GM12875 (cell line): ENCODE data around the gene TBC1D24.

Source experiments
- H3K4me3 ChIP-seq: one replicate; pipeline ENCODE4 v1.5.1; 2011; ENCODE audit warnings: low read depth, low read length, control low read depth
- TF ChIP-seq, protein P1 (sequence below): IDR thresholded peaks from 2 replicates; pipeline ENCODE4 v1.5.1; 2011; ENCODE audit warnings: low read depth, mild to moderate bottlenecking, control low read depth, inconsistent platforms, low read length, moderate library complexity, borderline replicate concordance; ENCODE audit not compliant: insufficient read depth

The TBC1D24 gene

DNA sequence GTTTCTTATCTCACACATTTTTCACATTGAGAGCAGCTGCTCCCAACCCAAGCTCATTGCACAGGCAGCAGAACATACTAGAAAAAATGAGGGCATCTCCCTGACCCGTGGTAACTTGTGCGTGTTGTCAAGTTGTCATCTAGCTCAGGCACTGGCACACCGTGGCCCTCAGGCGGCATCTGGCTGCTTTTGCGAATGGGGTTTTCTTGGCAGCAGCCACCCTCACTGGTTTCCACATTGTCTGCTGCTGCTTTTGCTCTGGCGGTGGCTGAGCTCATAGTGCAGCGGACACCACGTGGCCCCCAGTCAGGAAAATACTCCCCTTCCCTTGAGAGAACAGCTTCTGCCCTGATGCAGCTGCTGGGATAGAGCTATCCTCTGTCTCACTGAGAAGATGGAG is 24.4 kb upstream of the TBC1D24 start:
- no peak overlapping the region for H3K4me3 ChIP-seq
- TF ChIP-seq, protein P1, sequence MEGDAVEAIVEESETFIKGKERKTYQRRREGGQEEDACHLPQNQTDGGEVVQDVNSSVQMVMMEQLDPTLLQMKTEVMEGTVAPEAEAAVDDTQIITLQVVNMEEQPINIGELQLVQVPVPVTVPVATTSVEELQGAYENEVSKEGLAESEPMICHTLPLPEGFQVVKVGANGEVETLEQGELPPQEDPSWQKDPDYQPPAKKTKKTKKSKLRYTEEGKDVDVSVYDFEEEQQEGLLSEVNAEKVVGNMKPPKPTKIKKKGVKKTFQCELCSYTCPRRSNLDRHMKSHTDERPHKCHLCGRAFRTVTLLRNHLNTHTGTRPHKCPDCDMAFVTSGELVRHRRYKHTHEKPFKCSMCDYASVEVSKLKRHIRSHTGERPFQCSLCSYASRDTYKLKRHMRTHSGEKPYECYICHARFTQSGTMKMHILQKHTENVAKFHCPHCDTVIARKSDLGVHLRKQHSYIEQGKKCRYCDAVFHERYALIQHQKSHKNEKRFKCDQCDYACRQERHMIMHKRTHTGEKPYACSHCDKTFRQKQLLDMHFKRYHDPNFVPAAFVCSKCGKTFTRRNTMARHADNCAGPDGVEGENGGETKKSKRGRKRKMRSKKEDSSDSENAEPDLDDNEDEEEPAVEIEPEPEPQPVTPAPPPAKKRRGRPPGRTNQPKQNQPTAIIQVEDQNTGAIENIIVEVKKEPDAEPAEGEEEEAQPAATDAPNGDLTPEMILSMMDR = no peak

DNA sequence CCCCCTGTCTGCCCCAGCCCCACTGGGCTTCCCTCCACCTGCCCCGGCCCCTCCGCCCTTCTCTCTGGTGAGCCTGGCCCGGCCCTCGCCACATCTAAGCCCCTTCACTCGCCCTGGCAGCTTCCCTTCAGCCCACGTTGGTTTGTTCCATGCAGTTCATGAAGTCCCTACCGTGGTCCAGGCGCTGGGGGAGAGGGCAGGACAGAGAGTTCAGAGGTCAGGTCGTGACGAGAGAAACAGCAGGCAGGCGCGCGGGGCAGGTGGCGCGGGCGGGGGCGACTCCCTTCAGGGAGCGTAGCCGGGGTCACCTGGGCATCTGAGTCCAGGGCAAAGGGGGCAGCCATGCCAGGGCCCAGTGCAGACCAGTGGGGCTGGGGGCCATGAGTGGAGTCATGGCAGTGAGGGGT is 23.9 kb upstream of the TBC1D24 start:
- TF ChIP-seq, protein P1 = no peak

DNA sequence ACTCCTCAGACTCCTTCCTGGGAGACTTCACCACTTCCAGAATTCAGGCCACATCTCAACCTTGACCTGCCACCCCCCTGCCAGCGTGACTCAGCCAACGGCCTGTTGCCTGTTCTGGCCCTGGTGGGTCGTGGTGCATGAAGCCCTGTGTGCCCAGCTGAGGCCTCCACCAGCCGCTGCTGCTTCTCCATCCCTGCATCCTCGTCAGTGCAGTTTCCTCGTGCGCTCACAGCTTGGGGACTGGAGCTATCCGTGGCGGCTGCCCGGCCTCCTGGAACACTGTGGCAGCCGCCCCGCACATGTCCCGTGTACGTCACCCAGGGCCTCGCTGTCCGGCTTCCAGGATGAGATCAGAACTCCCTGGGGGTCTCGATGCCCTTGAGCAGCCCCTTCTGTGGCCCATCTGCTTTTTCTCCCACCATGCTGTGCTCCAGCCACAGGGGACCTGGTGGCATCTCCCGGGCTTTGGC is 23.0 kb upstream of the TBC1D24 start:
- H3K4me3 ChIP-seq = no peak overlapping the region
- TF ChIP-seq, protein P1 = no peak

More for the DNA sequence above, 23.9 kb upstream of the TBC1D24 start:
- H3K4me3 ChIP-seq = no peak overlapping the region

DNA sequence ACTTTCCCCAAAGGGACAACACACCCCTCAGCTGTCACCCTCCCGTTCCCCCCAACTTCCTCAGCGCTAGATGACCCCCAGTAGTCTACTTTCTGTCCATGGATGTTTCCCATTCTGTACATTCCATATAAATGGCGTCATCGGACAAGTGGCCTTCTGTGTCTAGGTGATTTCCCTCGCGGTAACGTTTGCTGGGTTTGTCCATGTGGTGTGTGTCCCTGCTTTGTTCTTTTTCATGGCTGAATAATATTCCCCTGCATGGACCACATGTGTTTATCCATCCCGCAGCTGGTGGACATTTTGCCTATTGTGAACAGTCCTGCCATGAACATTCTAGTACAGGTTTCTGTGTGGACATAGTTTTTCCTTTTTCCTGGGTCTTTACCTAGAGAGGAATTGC is 22.3 kb upstream of the TBC1D24 start:
- TF ChIP-seq, protein P1 = no peak
- H3K4me3 ChIP-seq = no peak overlapping the region

DNA sequence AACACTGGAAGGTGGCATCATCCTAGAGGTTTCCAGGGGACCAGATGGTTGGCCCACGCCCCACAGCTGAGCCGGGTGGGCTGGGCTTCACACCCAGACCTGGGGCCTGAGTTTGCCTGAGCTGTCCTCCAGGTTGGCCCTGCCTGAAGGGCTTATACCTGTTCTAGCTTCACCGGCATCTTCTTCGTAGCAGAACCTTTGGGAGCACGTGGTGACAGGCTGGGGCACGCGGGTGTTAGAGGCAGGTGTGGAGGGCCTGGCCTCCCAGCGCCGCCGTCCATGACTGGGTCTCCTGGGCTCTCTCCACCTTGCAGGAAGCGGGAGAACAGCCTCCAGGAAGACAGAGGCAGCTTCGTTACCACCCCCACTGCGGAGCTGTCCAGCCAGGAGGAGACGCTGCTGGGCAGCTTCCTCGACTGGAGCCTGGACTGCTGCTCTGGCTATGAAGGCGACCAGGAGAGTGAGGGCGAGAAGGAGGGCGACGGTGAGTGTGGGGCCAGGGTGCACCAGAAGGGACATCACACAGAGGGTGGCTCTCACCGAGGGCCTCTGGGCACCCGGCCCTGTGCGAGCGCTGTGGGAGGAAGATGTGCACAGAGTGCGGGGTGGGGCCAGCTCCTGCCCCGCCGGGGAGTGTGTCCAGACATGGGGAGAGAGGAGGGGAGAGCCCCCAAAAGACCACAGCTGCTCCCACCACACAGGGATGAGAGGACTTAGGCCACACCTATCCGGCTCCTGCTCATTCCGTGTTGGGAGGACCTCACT is 19.7 kb upstream of the TBC1D24 start:
- TF ChIP-seq, protein P1 = no peak
- no peak overlapping the region for H3K4me3 ChIP-seq

DNA sequence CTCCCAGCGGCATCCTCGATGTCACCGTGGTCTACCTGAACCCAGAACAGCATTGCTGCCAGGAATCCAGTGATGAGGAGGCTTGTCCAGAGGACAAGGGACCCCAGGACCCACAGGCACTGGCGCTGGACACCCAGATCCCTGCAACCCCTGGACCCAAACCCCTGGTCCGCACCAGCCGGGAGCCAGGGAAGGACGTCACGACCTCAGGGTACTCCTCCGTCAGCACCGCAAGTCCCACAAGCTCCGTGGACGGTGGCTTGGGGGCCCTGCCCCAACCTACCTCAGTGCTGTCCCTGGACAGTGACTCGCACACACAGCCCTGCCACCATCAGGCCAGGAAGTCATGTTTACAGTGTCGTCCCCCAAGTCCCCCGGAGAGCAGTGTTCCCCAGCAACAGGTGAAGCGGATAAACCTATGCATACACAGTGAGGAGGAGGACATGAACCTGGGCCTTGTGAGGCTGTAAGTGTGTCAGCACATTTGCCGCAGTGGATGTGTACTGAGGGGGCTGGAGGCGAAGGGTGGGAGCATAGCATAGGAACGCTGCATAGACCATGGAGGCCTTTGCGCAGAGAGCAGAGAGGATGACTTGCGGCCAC is 18.3 kb upstream of the TBC1D24 start:
- TF ChIP-seq, protein P1 = no peak
- H3K4me3 ChIP-seq = no peak overlapping the region

DNA sequence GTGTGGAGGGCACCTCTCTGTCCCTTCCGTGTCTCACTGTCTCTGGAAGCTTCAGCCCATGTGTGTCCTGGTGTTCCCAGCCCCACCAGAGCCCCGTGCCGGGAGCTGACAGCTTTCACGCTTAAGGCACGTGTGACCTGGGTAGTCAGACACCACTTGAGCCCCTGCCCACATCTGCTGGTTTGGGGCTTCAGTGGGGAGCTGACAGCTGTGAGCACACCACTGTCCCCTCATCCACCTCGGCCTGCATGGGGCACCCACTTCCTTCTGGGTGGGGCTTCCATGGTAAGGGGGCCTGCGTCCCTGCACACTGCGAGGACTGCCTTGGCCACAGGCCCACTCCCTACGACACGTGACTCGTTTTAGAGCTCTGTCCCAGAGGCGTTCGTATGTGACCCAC is 17.7 kb upstream of the TBC1D24 start:
- no peak overlapping the region for H3K4me3 ChIP-seq

More for the DNA sequence above, 17.7 kb upstream of the TBC1D24 start:
- TF ChIP-seq, protein P1 = no peak
